ENCODE measurements around the gene RMND1. TPM values are rescaled to one million over a fixed set of nuclear protein-coding genes. Genes with fewer than 3 reads are reported as not detected.
A peak's percentile ranks its signal among the peaks of the same experiment; 100 is the strongest.
"Not testable (repeated sequence)": the region's sequence is repeated elsewhere in the genome, so short reads cannot be mapped to it uniquely, and the experiment has no call there.

RMND1 gene
- polyA plus RNA-seq, 2 of the 4 experiments (the other 2 are of a cell fraction), result 11.7 to 13.1 TPM

GRCh38 chr6:151452750-151453427 lies 963 bp upstream of the RMND1 start:
- Histone ChIP-seq H3K9me3 (no peaks in the 10 kb centered on the region), H3K4me3 (peak overlapping the region; percentile 93), H3K27ac (peak overlapping the region; percentile 91 to 93), H3K4me1 (peaks cover 23% of the 10 kb centered on the region), H3K4me2 (peak overlapping the region; percentile 94)
- ATAC-seq (no peak; a peak in 2 of 6 replicates), DNase-seq (ENCODE audit: low read depth in 1 of 2, low spot score in 1 of 2) (no peak), FAIRE-seq (no peak)
- CTCF ChIA-PET, result interaction anchor here (0.9 to 1.4 kb wide), 3 partner anchors 15 to 46 kb away, joined by 3 read pairs; no protein-coding TSS in a partner anchor
- TF ChIP-seq FOXS1 (CRISPR knock-in tag; IDR thresholded peaks at IDR 0.05) (no peak), CTCF (IDR thresholded peaks at IDR 0.05) (no peak), EHF (CRISPR knock-in tag; IDR thresholded peaks at IDR 0.05) (no peak), HEYL (CRISPR knock-in tag; IDR thresholded peaks at IDR 0.05) (no peak)
- POLR2A ChIA-PET, result interaction anchor here (0.6 to 1.4 kb wide), 3 partner anchors 40 to 76 kb away, joined by 3 to 4 read pairs (median 3); no protein-coding TSS in a partner anchor
- under 1% methylated on average over 24 of the region's 24 CpGs for whole genome bisulfite sequencing (ENCODE audit: missing lambda C conversion rate)

GRCh38 chr6:151451417-151451949 lies 443 bp downstream of the RMND1 start:
- POLR2A ChIA-PET, result interaction anchor here (0.5 to 1.4 kb wide), 3 partner anchors 33 to 850 kb away, joined by 3 to 4 read pairs (median 4); no protein-coding TSS in a partner anchor
- under 1% methylated on average over 22 of the region's 22 CpGs for WGBS (ENCODE audit: missing lambda C conversion rate)
- H3K4me2 ChIP-seq, result peak overlapping the region; percentile 84
- TF ChIP-seq PHF8 (IDR thresholded peaks at IDR 0.05; ENCODE audit: borderline replicate concordance, low read depth), result 0 out of 2 replicates have a peak, but pooled peaks have one; percentile 25
- no peak for TF ChIP-seq CEBPB (IDR thresholded peaks at IDR 0.05)
- TF ChIP-seq BCL3 (IDR thresholded peaks at IDR 0.05), result no peak
- 0 out of 2 replicates have a peak, but pooled peaks have one; percentile 22 for TF ChIP-seq KDM5A (IDR thresholded peaks at IDR 0.05)
- no peak for TF ChIP-seq CHD4 (IDR thresholded peaks at IDR 0.05; ENCODE audit: borderline replicate concordance)
- TF ChIP-seq HOXA7 (CRISPR knock-in tag; IDR thresholded peaks at IDR 0.05), result no peak
- peak overlapping the region; percentile 78 for H3K4me3 ChIP-seq
- ATAC-seq, result no peak
- CTCF ChIA-PET, result interaction anchor here (1.2 to 1.4 kb wide), 2 partner anchors 16 to 25 kb away, joined by 3 to 4 read pairs; no protein-coding TSS in a partner anchor
- H3K9me3 ChIP-seq, result no peaks in the 10 kb centered on the region
- peak overlapping the region; percentile 85 to 90 for H3K27ac ChIP-seq
- FAIRE-seq, result no peak
- H3K4me1 ChIP-seq, result peaks cover 28% of the 10 kb centered on the region
- no peak for DNase-seq (ENCODE audit: low read depth in 1 of 2, low spot score in 1 of 2)

- DNase-seq (ENCODE audit: low read depth in 1 of 2, low spot score in 1 of 2); FAIRE-seq; H3K9me3 ChIP-seq; POLR2A ChIA-PET; ATAC-seq: not testable (repeated sequence)
- H3K27ac ChIP-seq, result peak overlapping the region; percentile 85 to 90
- CTCF ChIA-PET, result interaction anchor here (1.2 kb wide), 1 partner anchor 15 kb away, joined by 4 read pairs; no protein-coding TSS in a partner anchor
- H3K4me3 ChIP-seq, result peak overlapping the region; percentile 78
- peak overlapping the region; percentile 84 for H3K4me2 ChIP-seq
- peaks cover 28% of the 10 kb centered on the region for H3K4me1 ChIP-seq
- 18% methylated on average over 6 of the region's 6 CpGs for WGBS (ENCODE audit: missing lambda C conversion rate)
Measured at GRCh38 chr6:151450928-151451327, 998 bp downstream of the RMND1 start.

- 92% methylated on average over 12 of the region's 12 CpGs for WGBS (ENCODE audit: missing lambda C conversion rate)
- ATAC-seq (no peak), FAIRE-seq (no peak), DNase-seq (ENCODE audit: low read depth in 1 of 2, low spot score in 1 of 2) (no peak)
- CTCF ChIA-PET, result interaction anchor here (0.8 kb wide), 1 partner anchor 33 kb away, joined by 3 read pairs; no protein-coding TSS in a partner anchor
- Histone ChIP-seq H3K27ac (no peak overlapping the region), H3K4me1 (peaks cover 19% of the 10 kb centered on the region), H3K4me3 (no peak overlapping the region), H3K4me2 (no peak overlapping the region), H3K9me3 (no peaks in the 10 kb centered on the region)
- TF ChIP-seq REST (IDR thresholded peaks at IDR 0.05) (no peak), HMGXB4 (CRISPR knock-in tag; IDR thresholded peaks at IDR 0.05; ENCODE audit: borderline replicate concordance) (no peak), ESRRA (IDR thresholded peaks at IDR 0.05; ENCODE audit: borderline replicate concordance, low read length) (no peak), KDM5A (IDR thresholded peaks at IDR 0.05) (no peak), FOXS1 (CRISPR knock-in tag; IDR thresholded peaks at IDR 0.05) (no peak), NPAS2 (CRISPR knock-in tag; IDR thresholded peaks at IDR 0.05; ENCODE audit: borderline replicate concordance) (no peak), EP300 (IDR thresholded peaks at IDR 0.05) (no peak), TP53 (CRISPR knock-in tag; IDR thresholded peaks at IDR 0.05) (no peak), CHD2 (IDR thresholded peaks at IDR 0.05; ENCODE audit: low read length, partially characterized antibody) (no peak), FOSL2 (IDR thresholded peaks at IDR 0.05) (no peak), FOSL2 (CRISPR knock-in tag; IDR thresholded peaks at IDR 0.05) (no peak)
- POLR2A ChIA-PET, result no interaction called here
Measured at GRCh38 chr6:151448623-151449022, 3.3 kb downstream of the RMND1 start.
